HepG2 (cell line): ENCODE measurements around the gene NCOR2. TPM values are rescaled to one million over a fixed set of nuclear protein-coding genes. Genes with fewer than 3 reads are reported as not detected.

Experiments used
- ATAC-seq: fragments of 200-7000 bp; cut with Tn5 transposase; 3 replicates; pipeline ENCODE4 v1.9.1; 2020; ENCODE audit warnings: mild to moderate bottlenecking, moderate library complexity
- BruUV-seq: library from RNA; stranded (reverse); fragments of 400-500 nt; replicated peaks from 2 replicates; lab custom pipeline; 2021; lab: Mats Ljungman, UMichigan
- CTCF ChIA-PET: fragments of 300-600 bp; formaldehyde crosslinking; extraction: SDS; loops from one replicate; lab custom pipeline; 2021; ENCODE audit warnings: low total read pairs, inconsistent platforms, low intra/inter-chr PET ratio; lab: Yijun Ruan, JAX
- POLR2A ChIA-PET: fragments of 350-600 bp; sonication (Branson Sonifier 250); formaldehyde crosslinking; loops from one replicate; lab custom pipeline; 2020; ENCODE audit warnings: antibody characterized with exemption, inconsistent platforms; lab: Yijun Ruan, JAX
- DNase-seq: peaks from one replicate; pipeline ENCODE4 v3.0.0-alpha.2; 2015; ENCODE audit warnings: low spot score
- FAIRE-seq: peaks from 3 replicates; lab custom pipeline; 2011; peaks lifted over from hg19 to GRCh38; lab: Jason Lieb, UNC
- H2AFZ ChIP-seq: one replicate; pipeline ENCODE4 v1.6.1; 2011; ENCODE audit warnings: low read length, inconsistent platforms
- H3K27ac ChIP-seq: fragments of 300-600 bp; 3 replicates; pipeline ENCODE4 v1.8.0; 2011; ENCODE audit warnings: mixed run types, mild to moderate bottlenecking, mixed read lengths, low read length, inconsistent platforms; ENCODE audit not compliant: insufficient read depth; ENCODE audit errors: extremely low read length
- H3K27me3 ChIP-seq, 2 experiments: fragments of 200-600 bp in 1 of 2; 2 replicates in 1 of 2; 3 replicates in 1 of 2; pipeline versions ENCODE4 v1.6.0 to v1.8.0; 2011; ENCODE audit warnings: low read length in 2 of 2, mild to moderate bottlenecking in 2 of 2, moderate library complexity in 2 of 2, inconsistent platforms in 1 of 2; ENCODE audit not compliant: insufficient read depth in 2 of 2, control insufficient read depth in 1 of 2
- H3K36me3 ChIP-seq, 2 experiments: fragments of 200-600 bp in 1 of 2; replicated peaks in 1 of 2; 2 replicates in 1 of 2; 3 replicates in 1 of 2; pipeline versions ENCODE4 v1.5.1 to v1.8.0; 2011; ENCODE audit warnings: low read length in 2 of 2, inconsistent platforms in 1 of 2; ENCODE audit not compliant: insufficient read depth in 2 of 2, control insufficient read depth in 1 of 2
- H3K4me1 ChIP-seq: 2 replicates; pipeline ENCODE4 v1.5.1; 2012; ENCODE audit warnings: low read length, inconsistent platforms; ENCODE audit not compliant: insufficient read depth
- H3K4me2 ChIP-seq: 2 replicates; pipeline ENCODE4 v1.6.0; 2011; ENCODE audit warnings: low read depth, low read length, inconsistent platforms
- H3K4me3 ChIP-seq, 3 experiments: fragments of 200-600 bp in 1 of 3; sonication (generic), shearing (Covaris generic) in 1 of 3; replicated peaks in 1 of 3; 2 replicates each; pipeline ENCODE4 v1.5.1; 2011 to 2016; ENCODE audit warnings: low read length in 3 of 3, inconsistent platforms in 2 of 3, low read depth in 2 of 3, mild to moderate bottlenecking in 2 of 3, control low read depth in 1 of 3, mixed read lengths in 1 of 3; ENCODE audit not compliant: insufficient read depth in 1 of 3
- H3K79me2 ChIP-seq: one replicate; pipeline ENCODE4 v1.6.1; 2011; ENCODE audit warnings: low read length, inconsistent platforms; ENCODE audit not compliant: insufficient read depth
- H3K9ac ChIP-seq: 2 replicates; pipeline ENCODE4 v1.6.0; 2011; ENCODE audit warnings: mild to moderate bottlenecking, low read depth, low read length, inconsistent platforms; ENCODE audit not compliant: insufficient read depth
- H3K9me3 ChIP-seq: 2 replicates; pipeline ENCODE4 v1.5.1; 2012; ENCODE audit warnings: mild to moderate bottlenecking, low read length
- H4K20me1 ChIP-seq: 2 replicates; pipeline ENCODE4 v1.6.0; 2011; ENCODE audit warnings: inconsistent platforms, mild to moderate bottlenecking, low read length, moderate library complexity; ENCODE audit not compliant: insufficient read depth
- FOXO4 ChIP-seq: sonication (generic); formaldehyde crosslinking; conservative IDR thresholded peaks from 2 replicates; pipeline ENCODE4 v1.8.1; 2023; ENCODE audit warnings: missing genetic modification reagents
- KLF11 ChIP-seq: IDR thresholded peaks from 2 replicates; pipeline ENCODE4 v1.6.1; 2016; ENCODE audit warnings: missing compliant biosample characterization
- NFIB ChIP-seq: sonication (generic); formaldehyde crosslinking; IDR thresholded peaks from 2 replicates; pipeline ENCODE4 v1.9.0; 2021; ENCODE audit warnings: missing genetic modification reagents, mild to moderate bottlenecking, borderline replicate concordance
- NFYC ChIP-seq: IDR thresholded peaks from 2 replicates; pipeline ENCODE4 v1.6.1; 2016; ENCODE audit warnings: missing genetic modification reagents, missing compliant biosample characterization
- PLSCR1 ChIP-seq: sonication (generic); formaldehyde crosslinking; IDR thresholded peaks from 2 replicates; pipeline ENCODE4 v1.5.0; 2020; ENCODE audit warnings: missing genetic modification reagents, mild to moderate bottlenecking, borderline replicate concordance
- TARDBP ChIP-seq: sonication (generic); formaldehyde crosslinking; IDR thresholded peaks from 2 replicates; pipeline ENCODE4 v1.8.0; 2022; ENCODE audit warnings: mild to moderate bottlenecking, missing genetic modification reagents
- ZNF296 ChIP-seq: sonication (generic); formaldehyde crosslinking; conservative IDR thresholded peaks from 2 replicates; pipeline ENCODE4 v1.5.0; 2020; ENCODE audit warnings: mild to moderate bottlenecking, missing genetic modification reagents
- ZNF343 ChIP-seq: sonication (generic); formaldehyde crosslinking; IDR thresholded peaks from 2 replicates; pipeline ENCODE4 v1.4.0; 2020; ENCODE audit warnings: mild to moderate bottlenecking, missing genetic modification reagents
- ZNF558 ChIP-seq: sonication (generic); formaldehyde crosslinking; IDR thresholded peaks from 2 replicates; pipeline ENCODE4 v1.9.0; 2022; ENCODE audit warnings: mild to moderate bottlenecking, missing genetic modification reagents, borderline replicate concordance
- WGBS: methylation state at CpG from one replicate; pipeline ENCODE4 v1.1.6; 2017; ENCODE audit warnings: low lambda C conversion rate; 5-methylcytosine and 5-hydroxymethylcytosine counted together
- in situ Hi-C: cut with HindIII; loops from 2 replicates; pipeline ENCODE4 v1.10.0; 2017; ENCODE audit warnings: low pct_unique_long_range_greater_than_20kb; ENCODE audit not compliant: extremely low pct_ligation_motif_present
- intact Hi-C: fragments of 100-400 bp; cut with micrococcal nuclease; formaldehyde crosslinking; loops from one replicate; pipeline ENCODE4 v1.10.0; 2022; ENCODE audit not compliant: unreplicated experiment
- polyA plus RNA-seq, 8 experiments: library from polyadenylated mRNA; depleted of rRNA in 3 of 8; stranded (reverse) in 7 of 8; unstranded in 1 of 8; fragments of >200 nt; fragmentation: Illumina TruSeq in 4 of 8; extraction: Trizol in 4 of 8; gene quantifications; 2 replicates each; pipeline versions ENCODE4 v1.2.1 to v1.2.3, GENCODE V29; 2011 to 2016; ENCODE audit warnings: low read depth in 4 of 8, missing spikeins in 1 of 8, mixed read lengths in 1 of 8; ENCODE audit not compliant: insufficient read depth in 1 of 8
- total RNA-seq, 5 experiments: library from RNA; depleted of rRNA; stranded (reverse); fragments of >200 nt; fragmentation: Illumina TruSeq; extraction: Trizol; gene quantifications; 2 replicates each; pipeline ENCODE4 v1.2.3, GENCODE V29; 2016; ENCODE audit warnings: low read depth in 1 of 5

The NCOR2 gene
- total and polyA plus RNA-seq, 2 of the 13 experiments (the other 11 are each of a cell fraction or from before 2014, with no cell fraction given) = 4.5 to 5.7 TPM

DNA sequence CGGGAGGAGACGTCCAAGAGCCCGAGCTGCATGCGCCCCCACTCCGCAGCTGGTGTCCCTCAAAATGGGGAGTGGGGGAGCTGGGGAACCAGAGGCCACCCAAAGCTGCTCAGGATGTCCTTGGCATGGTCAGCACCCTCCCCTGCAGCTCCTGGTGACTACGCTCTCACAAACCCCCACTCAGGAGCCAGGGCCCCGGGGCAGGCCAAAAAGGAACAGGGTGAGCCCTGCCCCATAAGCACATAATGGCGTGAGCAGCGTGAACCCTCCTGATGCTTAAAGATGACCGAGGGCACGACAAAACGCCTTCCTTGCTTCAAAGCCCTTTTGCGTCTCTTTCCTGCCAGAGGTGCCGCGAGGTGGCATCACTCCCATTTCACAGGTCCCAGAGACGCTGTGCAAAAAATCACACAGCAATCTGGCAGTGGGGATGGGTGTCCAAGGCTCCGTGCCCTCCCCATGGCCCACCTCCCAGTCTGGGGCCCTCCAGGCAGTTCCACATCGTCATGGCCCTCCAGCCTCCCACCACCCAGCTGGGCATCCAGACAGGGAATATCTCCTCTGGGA, 13.5 kb downstream of the NCOR2 start:
- Histone ChIP-seq H3K4me1 (peaks cover 10% of the 10 kb centered on the region; the same call in 1 of the 2 replicates), H3K9ac (no peak overlapping the region), H3K4me3 (no peak overlapping the region), H2AFZ (no peak overlapping the region), H3K79me2 (peaks cover 56% of the 10 kb centered on the region), H3K27me3 (no peaks in the 10 kb centered on the region), H3K9me3 (no peaks in the 10 kb centered on the region), H3K4me2 (no peak overlapping the region), H3K36me3 (no peaks in the 10 kb centered on the region; a peak in 1 of 5 replicates), H3K27ac (no peak overlapping the region), H4K20me1 (peaks cover 12% of the 10 kb centered on the region)
- CTCF ChIA-PET = no interaction called here
- POLR2A ChIA-PET = no interaction called here
- BruUV-seq = no TSS peak
- 72% methylated on average over 4 of the region's 18 CpGs for whole genome bisulfite sequencing
- FAIRE-seq = no peak
- intact Hi-C loops = no loop called here
- no peak for ATAC-seq
- TF ChIP-seq NFIB (CRISPR knock-in tag) = no peak
- TF ChIP-seq ZNF558 (CRISPR knock-in tag) = no peak
- TF ChIP-seq ZNF296 (CRISPR knock-in tag) = no peak
- no peak for TF ChIP-seq NFYC (CRISPR knock-in tag)
- TF ChIP-seq TARDBP = no peak
- TF ChIP-seq FOXO4 (CRISPR knock-in tag) = no peak
- TF ChIP-seq ZNF343 = no peak
- TF ChIP-seq KLF11 (CRISPR knock-in tag) = no peak
- no peak for TF ChIP-seq PLSCR1 (CRISPR knock-in tag)
- in situ Hi-C loops = no loop called here
- DNase-seq = no peak
